ENCODE data around the gene PMP22.

DNA sequence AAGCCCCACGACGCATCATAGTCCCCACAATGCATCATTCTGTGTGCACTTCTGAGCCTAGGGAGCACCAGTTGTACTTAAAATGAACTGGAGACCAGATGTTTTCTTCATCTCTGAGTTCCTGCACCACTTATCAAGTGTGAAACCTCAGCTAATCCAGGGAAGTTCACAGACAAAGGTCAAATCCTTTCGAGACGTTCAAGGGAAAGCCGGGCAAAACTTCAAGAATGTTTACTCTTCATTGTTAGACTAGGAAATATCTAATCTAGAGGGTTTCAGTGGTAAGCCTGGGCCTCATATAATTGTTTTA lies 4.6 kb upstream of the PMP22 start:
- TF ChIP-seq EZH2 (IDR thresholded peaks at IDR 0.05; ENCODE audit: low read length): no peak
- TF ChIP-seq, protein P1, sequence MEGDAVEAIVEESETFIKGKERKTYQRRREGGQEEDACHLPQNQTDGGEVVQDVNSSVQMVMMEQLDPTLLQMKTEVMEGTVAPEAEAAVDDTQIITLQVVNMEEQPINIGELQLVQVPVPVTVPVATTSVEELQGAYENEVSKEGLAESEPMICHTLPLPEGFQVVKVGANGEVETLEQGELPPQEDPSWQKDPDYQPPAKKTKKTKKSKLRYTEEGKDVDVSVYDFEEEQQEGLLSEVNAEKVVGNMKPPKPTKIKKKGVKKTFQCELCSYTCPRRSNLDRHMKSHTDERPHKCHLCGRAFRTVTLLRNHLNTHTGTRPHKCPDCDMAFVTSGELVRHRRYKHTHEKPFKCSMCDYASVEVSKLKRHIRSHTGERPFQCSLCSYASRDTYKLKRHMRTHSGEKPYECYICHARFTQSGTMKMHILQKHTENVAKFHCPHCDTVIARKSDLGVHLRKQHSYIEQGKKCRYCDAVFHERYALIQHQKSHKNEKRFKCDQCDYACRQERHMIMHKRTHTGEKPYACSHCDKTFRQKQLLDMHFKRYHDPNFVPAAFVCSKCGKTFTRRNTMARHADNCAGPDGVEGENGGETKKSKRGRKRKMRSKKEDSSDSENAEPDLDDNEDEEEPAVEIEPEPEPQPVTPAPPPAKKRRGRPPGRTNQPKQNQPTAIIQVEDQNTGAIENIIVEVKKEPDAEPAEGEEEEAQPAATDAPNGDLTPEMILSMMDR (optimal IDR thresholded peaks at IDR 0.05 in 1 of 3, IDR thresholded peaks at IDR 0.05 in 1 of 3, conservative IDR thresholded peaks at IDR 0.05 in 1 of 3; ENCODE audit: extremely low read depth in 1 of 3, insufficient read depth in 2 of 3, low read length in 3 of 3): no peak
